H1 (cell line): ENCODE results near the gene PRTN3. TPM values are rescaled to one million over a fixed set of nuclear protein-coding genes. Genes with fewer than 3 reads are reported as not detected.

ENCODE experiments used
- CTCF ChIA-PET: fragments of 300-600 bp; sonication (Branson Sonifier 250); formaldehyde crosslinking; loops from one replicate; lab custom pipeline; 2021; ENCODE audit not compliant: partially characterized antibody; lab: Charles Lee
- POLR2A ChIA-PET: fragments of 300-600 bp; sonication (Branson Sonifier 250); formaldehyde crosslinking; loops from one replicate; lab custom pipeline; 2021; ENCODE audit warnings: inconsistent platforms; ENCODE audit not compliant: partially characterized antibody; lab: Charles Lee
- DNase-seq, 2 experiments: peaks; one replicate each; pipeline versions ENCODE4 v3.0.0 to v3.0.0-alpha.2; 2010 to 2022; ENCODE audit warnings: low spot score in 2 of 2, low read depth in 1 of 2, mixed read lengths in 1 of 2
- FAIRE-seq: peaks from 2 replicates; lab custom pipeline; 2011; peaks lifted over from hg19 to GRCh38; lab: Jason Lieb, UNC
- H2AFZ ChIP-seq: 2 replicates; pipeline ENCODE4 v1.8.1; 2012; ENCODE audit warnings: low read length, inconsistent platforms
- H2AK5ac ChIP-seq: 2 replicates; pipeline ENCODE4 v1.6.1; 2013; ENCODE audit warnings: low read depth, low read length
- H2BK120ac ChIP-seq: replicated peaks from 2 replicates; pipeline ENCODE3; 2013; ENCODE audit warnings: low read depth, low read length, inconsistent platforms
- H2BK12ac ChIP-seq: 2 replicates; pipeline ENCODE4 v1.6.1; 2013; ENCODE audit warnings: low read depth, low read length
- H2BK15ac ChIP-seq: 2 replicates; pipeline ENCODE4 v1.6.1; 2013; ENCODE audit warnings: low read length
- H2BK20ac ChIP-seq: 2 replicates; pipeline ENCODE4 v1.6.1; 2013; ENCODE audit warnings: low read length
- H2BK5ac ChIP-seq: 2 replicates; pipeline ENCODE4 v1.6.1; 2013; ENCODE audit warnings: low read depth, low read length
- H3K14ac ChIP-seq: 2 replicates; pipeline ENCODE4 v1.6.1; 2013; ENCODE audit warnings: inconsistent platforms; ENCODE audit not compliant: insufficient read length
- H3K18ac ChIP-seq: 2 replicates; pipeline ENCODE4 v1.6.1; 2013; ENCODE audit warnings: low read length; ENCODE audit errors: extremely low read depth
- H3K23ac ChIP-seq: 2 replicates; pipeline ENCODE4 v1.6.1; 2013; ENCODE audit warnings: inconsistent platforms; ENCODE audit not compliant: insufficient read length
- H3K23me2 ChIP-seq: 2 replicates; pipeline ENCODE4 v1.6.1; 2013; ENCODE audit warnings: low read depth, low read length
- H3K27ac ChIP-seq: 2 replicates; pipeline ENCODE4 v1.6.1; 2011; ENCODE audit warnings: low read depth, low read length, inconsistent platforms
- H3K27me3 ChIP-seq, 4 experiments: replicated peaks in 1 of 4; 1 replicate in 1 of 4; 2 replicates in 3 of 4; pipeline versions ENCODE4 v1.6.1 to v1.8.1; 2011 to 2013; ENCODE audit warnings: low read length in 3 of 4, mild to moderate bottlenecking in 3 of 4, inconsistent platforms in 2 of 4, mixed read lengths in 2 of 4, moderate library complexity in 1 of 4; ENCODE audit not compliant: control insufficient read depth in 3 of 4, insufficient read depth in 3 of 4; ENCODE audit errors: extremely low read depth in 1 of 4
- H3K36me3 ChIP-seq, 4 experiments: 2 replicates each; pipeline versions ENCODE4 v1.6.1 to v1.8.1; 2011 to 2013; ENCODE audit warnings: mild to moderate bottlenecking in 4 of 4, low read length in 3 of 4, moderate library complexity in 2 of 4, control low read depth in 1 of 4, inconsistent platforms in 1 of 4; ENCODE audit not compliant: insufficient read depth in 4 of 4, control insufficient read depth in 2 of 4
- H3K4ac ChIP-seq: replicated peaks from 2 replicates; pipeline ENCODE3; 2013; ENCODE audit warnings: low read length, low read depth, mixed read lengths, inconsistent platforms; ENCODE audit not compliant: insufficient read length
- H3K4me1 ChIP-seq, 4 experiments: replicated peaks in 1 of 4; 1 replicate in 1 of 4; 2 replicates in 3 of 4; pipeline versions ENCODE4 v1.6.1 to v1.8.1; 2011 to 2013; ENCODE audit warnings: low read length in 3 of 4, inconsistent platforms in 2 of 4, mixed read lengths in 1 of 4; ENCODE audit not compliant: insufficient read depth in 4 of 4, control insufficient read depth in 3 of 4
- H3K4me2 ChIP-seq, 2 experiments: 2 replicates each; pipeline versions ENCODE4 v1.6.1 to v1.8.1; 2011 to 2013; ENCODE audit warnings: low read depth in 2 of 2, low read length in 2 of 2, control low read depth in 1 of 2, inconsistent platforms in 1 of 2, mild to moderate bottlenecking in 1 of 2; ENCODE audit not compliant: insufficient read depth in 1 of 2
- H3K4me3 ChIP-seq, 4 experiments: fragments of 200-600, 300-600 bp in 1 of 4; sonication (generic), shearing (Covaris generic), sonication (Bioruptor Twin) in 1 of 4; 2 replicates each; pipeline versions ENCODE4 v1.5.1 to v1.8.1; 2011 to 2016; ENCODE audit warnings: low read length in 4 of 4, low read depth in 3 of 4, control low read depth in 2 of 4, inconsistent platforms in 2 of 4, mild to moderate bottlenecking in 2 of 4, mixed read lengths in 1 of 4, moderate library complexity in 1 of 4; ENCODE audit not compliant: insufficient read depth in 2 of 4; ENCODE audit errors: extremely low read depth in 1 of 4
- H3K56ac ChIP-seq: replicated peaks from 2 replicates; pipeline ENCODE3; 2013; ENCODE audit warnings: low read depth, mild to moderate bottlenecking, mixed read lengths, low read length, inconsistent platforms; ENCODE audit not compliant: insufficient read length
- H3K79me1 ChIP-seq: 2 replicates; pipeline ENCODE4 v1.6.1; 2013; ENCODE audit warnings: low read depth, low read length, control low read depth
- H3K79me2 ChIP-seq, 2 experiments: 2 replicates each; pipeline versions ENCODE4 v1.6.1 to v1.8.1; 2012 to 2013; ENCODE audit warnings: low read length in 2 of 2, mild to moderate bottlenecking in 2 of 2, inconsistent platforms in 1 of 2; ENCODE audit not compliant: insufficient read depth in 2 of 2, control insufficient read depth in 1 of 2
- H3K9ac ChIP-seq, 4 experiments: replicated peaks in 1 of 4; 1 replicate in 1 of 4; 2 replicates in 3 of 4; pipeline versions ENCODE4 v1.6.1 to v1.8.1; 2011 to 2013; ENCODE audit warnings: low read depth in 3 of 4, low read length in 3 of 4, control low read depth in 2 of 4, mild to moderate bottlenecking in 2 of 4, moderate library complexity in 2 of 4, inconsistent platforms in 1 of 4; ENCODE audit errors: extremely low read depth in 1 of 4
- H3K9me3 ChIP-seq, 2 experiments: 2 replicates each; pipeline versions ENCODE4 v1.6.1 to v1.8.1; 2012 to 2013; ENCODE audit warnings: mild to moderate bottlenecking in 2 of 2, moderate library complexity in 2 of 2, control low read depth in 1 of 2, inconsistent platforms in 1 of 2, low read depth in 1 of 2, low read length in 1 of 2, mixed read lengths in 1 of 2; ENCODE audit not compliant: insufficient read depth in 2 of 2
- H4K20me1 ChIP-seq, 2 experiments: replicated peaks in 1 of 2; 2 replicates each; pipeline versions ENCODE3 to v1.8.1; 2011 to 2013; ENCODE audit warnings: inconsistent platforms in 2 of 2, low read length in 2 of 2, mild to moderate bottlenecking in 1 of 2; ENCODE audit not compliant: insufficient read depth in 2 of 2, control insufficient read depth in 1 of 2
- H4K5ac ChIP-seq: 2 replicates; pipeline ENCODE4 v1.6.1; 2013; ENCODE audit warnings: low read length, low read depth, mixed read lengths, inconsistent platforms; ENCODE audit not compliant: insufficient read length
- H4K8ac ChIP-seq: 2 replicates; pipeline ENCODE4 v1.8.0; 2013; ENCODE audit warnings: mild to moderate bottlenecking, moderate library complexity, low read length, inconsistent platforms; ENCODE audit not compliant: insufficient read depth; ENCODE audit errors: extremely low read depth
- H4K91ac ChIP-seq: replicated peaks from 2 replicates; pipeline ENCODE3; 2013; ENCODE audit warnings: low read length, mixed read lengths, inconsistent platforms; ENCODE audit not compliant: insufficient read length
- JUN ChIP-seq: IDR thresholded peaks from 2 replicates; pipeline ENCODE4 v1.6.1; 2011; ENCODE audit warnings: low read depth, mild to moderate bottlenecking, improper control_type of control experiment, low read length
- KDM1A ChIP-seq: fragments of 200-600, 300-600 bp; sonication (generic); IDR thresholded peaks from 2 replicates; pipeline ENCODE4 v1.7.1; 2016; ENCODE audit warnings: mild to moderate bottlenecking, low read length, borderline replicate concordance
- WGBS, 2 experiments: shearing (Covaris generic) in 1 of 2; methylation state at CpG; one replicate each; pipeline versions ENCODE4 v1.1.6 to v1.1.7; 2013 to 2015; ENCODE audit warnings: low lambda C conversion rate in 2 of 2, mixed read lengths in 2 of 2, inconsistent platforms in 1 of 2, low coverage in 1 of 2, missing lambda C conversion rate in 1 of 2; ENCODE audit not compliant: insufficient replicate concordance in 2 of 2, insufficient coverage in 1 of 2, insufficient read length in 1 of 2; ENCODE audit errors: extremely low coverage in 1 of 2, missing lambda C conversion rate in 1 of 2; 5-methylcytosine and 5-hydroxymethylcytosine counted together
- polyA plus RNA-seq, 7 experiments: library from polyadenylated mRNA; depleted of rRNA in 3 of 7; stranded (reverse) in 5 of 7; unstranded in 2 of 7; fragments of >200 nt in 5 of 7; fragments of 200-250 nt in 2 of 7; gene quantifications; 1 replicate in 5 of 7; 2 replicates in 1 of 7; 4 replicates in 1 of 7; pipeline versions ENCODE4 v1.2.1 to v1.2.3, GENCODE V29; 2011 to 2013; ENCODE audit warnings: missing spikeins in 2 of 7, mixed read lengths in 2 of 7
- total RNA-seq: library from RNA; stranded (reverse); fragmentation: NEBNext Ultra II Directional; extraction: Animal tissue kit (Norgen Biotek cat#: 25700); gene quantifications from 2 replicates; pipeline ENCODE4 v1.2.1, GENCODE V29; 2021

PRTN3 gene
- total and polyA plus RNA-seq, 2 of the 8 experiments (the other 6 are each of a cell fraction or from before 2014, with no cell fraction given), result 0.39 to 2.1 TPM

DNA sequence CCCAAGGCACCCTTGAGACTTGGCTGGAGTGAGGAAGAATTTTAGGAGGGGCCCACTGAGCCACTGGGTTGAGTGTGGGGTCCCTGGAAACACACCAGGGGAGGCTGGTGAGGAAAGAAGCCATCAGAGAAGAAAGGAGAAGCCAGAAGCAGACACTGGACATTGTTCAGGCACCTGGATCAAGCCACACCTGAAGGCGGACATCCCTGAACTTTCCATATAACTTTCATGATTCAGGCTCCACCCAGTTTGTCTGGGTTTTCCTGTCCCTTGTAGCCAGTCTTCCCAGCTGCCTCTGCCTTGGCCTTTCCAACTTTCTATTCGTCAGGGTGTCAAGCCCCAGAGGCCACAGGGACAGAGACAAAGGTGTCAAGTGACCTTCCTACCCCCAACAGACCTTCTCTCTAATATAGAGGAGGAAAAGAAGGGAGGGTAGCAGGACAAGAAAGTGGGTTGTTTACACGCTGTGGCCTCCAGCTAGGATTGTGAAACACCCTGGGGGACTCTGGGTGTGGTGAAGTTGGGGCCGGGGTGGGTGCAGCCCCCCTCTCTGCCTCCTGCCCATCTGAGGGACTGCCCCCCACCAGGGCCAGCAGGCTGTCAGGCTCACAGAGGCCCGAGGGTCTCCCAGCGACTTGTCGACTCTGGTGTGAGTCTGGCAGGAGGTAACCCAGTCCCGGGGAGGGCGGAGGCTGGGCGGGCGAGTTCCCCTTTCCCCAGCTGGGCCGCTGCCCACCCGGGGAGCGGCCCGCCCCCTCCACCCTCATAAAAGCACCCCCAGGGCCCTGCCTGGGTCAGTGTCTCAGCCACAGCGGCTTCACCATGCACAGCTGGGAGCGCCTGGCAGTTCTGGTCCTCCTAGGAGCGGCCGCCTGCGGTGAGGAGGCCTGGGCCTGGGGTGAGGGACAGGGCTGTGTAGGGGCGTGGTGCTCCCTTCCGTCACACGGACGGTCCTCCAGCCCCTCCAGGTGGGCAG is 18.4 kb downstream of the PRTN3 start, which contains the start of gene CFD:
TSS of gene CFD (plus strand) at position 797 of the 976 bp plus-strand sequence. CDS start at position 823, 26 bp downstream.
- 67% methylated on average over 14 of the region's 24 CpGs; no CpG with 5 or more reads in 1 of the 2 experiments for WGBS, 2 experiments
- FAIRE-seq (no peak), DNase-seq (no peak)
- Histone ChIP-seq H3K79me1 (no peaks in the 10 kb centered on the region), H4K91ac (no peak within 1 kb of the TSS), H3K9me3 (no peaks in the 10 kb centered on the region), H3K4me3 (peak within 1 kb of the TSS in 3 of 4 experiments; percentile 8 to 58 (median 42); a peak in 6 of 8 replicates), H2BK15ac (no peak within 1 kb of the TSS), H3K14ac (no peak within 1 kb of the TSS), H3K4me2 (peak within 1 kb of the TSS; percentile 55 to 61), H3K56ac (no peak within 1 kb of the TSS), H4K20me1 (peaks cover 0 to 6% of the 10 kb centered on the region in 2 experiments), H2BK5ac (no peak within 1 kb of the TSS), H2BK120ac (no peak within 1 kb of the TSS), H4K5ac (no peak within 1 kb of the TSS), H4K8ac (no peak within 1 kb of the TSS), H3K27ac (no peak within 1 kb of the TSS), H2AK5ac (no peak within 1 kb of the TSS), H3K23ac (no peak within 1 kb of the TSS), H3K23me2 (peaks cover 10% of the 10 kb centered on the region; the same call in 1 of the 2 replicates), H3K79me2 (no peaks in the 10 kb centered on the region), H2BK20ac (no peak within 1 kb of the TSS), H3K4me1 (peaks cover 0 to 5% (median 3%) of the 10 kb centered on the region in 4 experiments; a peak in 6 of 7 replicates), H2AFZ (no peak within 1 kb of the TSS), H3K18ac (no peak within 1 kb of the TSS), H3K27me3 (peaks cover 9 to 25% (median 13%) of the 10 kb centered on the region in 4 experiments), H3K4ac (no peak within 1 kb of the TSS), H3K9ac (no peak within 1 kb of the TSS), H3K36me3 (no peaks in the 10 kb centered on the region), H2BK12ac (no peak within 1 kb of the TSS)
- ChIA-PET POLR2A (interaction anchor here (0.8 to 1.8 kb wide), 7 partner anchors 41 to 227 kb away, joined by 3 to 7 read pairs (median 3); partner anchors contain the start of gene WDR18), CTCF (interaction anchor here (0.6 to 3.3 kb wide), 8 partner anchors 8 to 347 kb away, joined by 3 to 10 read pairs (median 4); no protein-coding TSS in a partner anchor)
- TF ChIP-seq JUN (no peak), KDM1A (peak; percentile 47; the same call in 1 of the 2 replicates)
